ENCODE data around the gene NSD2.

The NSD2 gene

DNA sequence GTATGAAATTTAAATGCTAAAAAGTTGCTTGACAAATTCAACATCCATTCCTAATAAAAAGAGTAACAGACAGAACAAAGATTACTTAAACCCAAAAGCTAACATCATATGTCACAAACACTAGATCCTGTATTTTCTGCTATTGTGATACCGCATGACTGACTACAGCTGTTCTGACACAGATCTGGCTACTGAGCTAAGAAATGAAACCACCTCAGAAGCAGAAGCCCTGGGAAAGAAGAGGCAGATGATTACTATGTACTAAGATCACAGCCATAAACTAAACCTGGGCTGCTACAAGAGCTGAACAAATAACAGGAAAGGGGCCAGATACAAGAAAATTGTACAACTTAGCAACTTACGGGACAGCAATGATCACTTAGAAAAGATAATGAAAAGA is 24.6 kb upstream of the NSD2 start:
- TF ChIP-seq ZNF211 (tag by site-specific recombination; IDR thresholded peaks at IDR 0.05; ENCODE audit: low read depth) (no peak), ZNF677 (tag by site-specific recombination; IDR thresholded peaks at IDR 0.05) (no peak), ZBTB21 (tag by site-specific recombination; IDR thresholded peaks at IDR 0.05) (no peak), ZNF560 (tag by site-specific recombination; IDR thresholded peaks at IDR 0.05; ENCODE audit: borderline replicate concordance) (no peak), ZNF585B (tag by site-specific recombination; IDR thresholded peaks at IDR 0.05) (no peak), ZNF521 (tag by site-specific recombination; IDR thresholded peaks at IDR 0.05) (no peak), KLF1 (tag by site-specific recombination; IDR thresholded peaks at IDR 0.05) (no peak), ZNF184 (tag by site-specific recombination; IDR thresholded peaks at IDR 0.05) (no peak), ZNF341 (tag by site-specific recombination; IDR thresholded peaks at IDR 0.05; ENCODE audit: low read depth) (no peak), MEIS1 (CRISPR knock-in tag; IDR thresholded peaks at IDR 0.05; ENCODE audit: borderline replicate concordance) (no peak), GLIS1 (tag by site-specific recombination; IDR thresholded peaks at IDR 0.05) (no peak), ZNF239 (tag by site-specific recombination; IDR thresholded peaks at IDR 0.05) (no peak), KLF16 (tag by site-specific recombination; IDR thresholded peaks at IDR 0.05) (no peak), ZNF660 (tag by site-specific recombination; IDR thresholded peaks at IDR 0.05) (no peak), MZF1 (tag by site-specific recombination; IDR thresholded peaks at IDR 0.05; ENCODE audit: borderline replicate concordance) (no peak), ZBTB17 (tag by site-specific recombination; IDR thresholded peaks at IDR 0.05) (no peak)
- TF ChIP-seq, protein P1, sequence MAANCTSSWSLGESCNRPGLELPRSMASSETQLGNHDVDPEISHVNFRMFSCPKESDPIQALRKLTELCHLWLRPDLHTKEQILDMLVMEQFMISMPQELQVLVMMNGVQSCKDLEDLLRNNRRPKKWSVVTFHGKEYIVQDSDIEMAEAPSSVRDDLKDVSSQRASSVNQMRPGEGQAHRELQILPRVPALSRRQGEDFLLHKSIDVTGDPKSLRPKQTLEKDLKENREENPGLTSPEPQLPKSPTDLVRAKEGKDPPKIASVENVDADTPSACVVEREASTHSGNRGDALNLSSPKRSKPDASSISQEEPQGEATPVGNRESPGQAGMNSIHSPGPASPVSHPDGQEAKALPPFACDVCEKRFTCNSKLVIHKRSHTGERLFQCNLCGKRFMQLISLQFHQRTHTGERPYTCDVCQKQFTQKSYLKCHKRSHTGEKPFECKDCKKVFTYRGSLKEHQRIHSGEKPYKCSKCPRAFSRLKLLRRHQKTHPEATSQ (tag by site-specific recombination; IDR thresholded peaks at IDR 0.05), result no peak
- TF ChIP-seq, protein P2, sequence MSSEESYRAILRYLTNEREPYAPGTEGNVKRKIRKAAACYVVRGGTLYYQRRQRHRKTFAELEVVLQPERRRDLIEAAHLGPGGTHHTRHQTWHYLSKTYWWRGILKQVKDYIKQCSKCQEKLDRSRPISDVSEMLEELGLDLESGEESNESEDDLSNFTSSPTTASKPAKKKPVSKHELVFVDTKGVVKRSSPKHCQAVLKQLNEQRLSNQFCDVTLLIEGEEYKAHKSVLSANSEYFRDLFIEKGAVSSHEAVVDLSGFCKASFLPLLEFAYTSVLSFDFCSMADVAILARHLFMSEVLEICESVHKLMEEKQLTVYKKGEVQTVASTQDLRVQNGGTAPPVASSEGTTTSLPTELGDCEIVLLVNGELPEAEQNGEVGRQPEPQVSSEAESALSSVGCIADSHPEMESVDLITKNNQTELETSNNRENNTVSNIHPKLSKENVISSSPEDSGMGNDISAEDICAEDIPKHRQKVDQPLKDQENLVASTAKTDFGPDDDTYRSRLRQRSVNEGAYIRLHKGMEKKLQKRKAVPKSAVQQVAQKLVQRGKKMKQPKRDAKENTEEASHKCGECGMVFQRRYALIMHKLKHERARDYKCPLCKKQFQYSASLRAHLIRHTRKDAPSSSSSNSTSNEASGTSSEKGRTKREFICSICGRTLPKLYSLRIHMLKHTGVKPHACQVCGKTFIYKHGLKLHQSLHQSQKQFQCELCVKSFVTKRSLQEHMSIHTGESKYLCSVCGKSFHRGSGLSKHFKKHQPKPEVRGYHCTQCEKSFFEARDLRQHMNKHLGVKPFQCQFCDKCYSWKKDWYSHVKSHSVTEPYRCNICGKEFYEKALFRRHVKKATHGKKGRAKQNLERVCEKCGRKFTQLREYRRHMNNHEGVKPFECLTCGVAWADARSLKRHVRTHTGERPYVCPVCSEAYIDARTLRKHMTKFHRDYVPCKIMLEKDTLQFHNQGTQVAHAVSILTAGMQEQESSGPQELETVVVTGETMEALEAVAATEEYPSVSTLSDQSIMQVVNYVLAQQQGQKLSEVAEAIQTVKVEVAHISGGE (tag by site-specific recombination; conservative IDR thresholded peaks at IDR 0.05; ENCODE audit: low read depth), result no peak
- TF ChIP-seq, protein P3, sequence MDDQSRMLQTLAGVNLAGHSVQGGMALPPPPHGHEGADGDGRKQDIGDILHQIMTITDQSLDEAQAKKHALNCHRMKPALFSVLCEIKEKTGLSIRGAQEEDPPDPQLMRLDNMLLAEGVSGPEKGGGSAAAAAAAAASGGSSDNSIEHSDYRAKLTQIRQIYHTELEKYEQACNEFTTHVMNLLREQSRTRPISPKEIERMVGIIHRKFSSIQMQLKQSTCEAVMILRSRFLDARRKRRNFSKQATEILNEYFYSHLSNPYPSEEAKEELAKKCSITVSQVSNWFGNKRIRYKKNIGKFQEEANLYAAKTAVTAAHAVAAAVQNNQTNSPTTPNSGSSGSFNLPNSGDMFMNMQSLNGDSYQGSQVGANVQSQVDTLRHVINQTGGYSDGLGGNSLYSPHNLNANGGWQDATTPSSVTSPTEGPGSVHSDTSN (CRISPR knock-in tag; IDR thresholded peaks at IDR 0.05), result no peak
- TF ChIP-seq, protein P4, sequence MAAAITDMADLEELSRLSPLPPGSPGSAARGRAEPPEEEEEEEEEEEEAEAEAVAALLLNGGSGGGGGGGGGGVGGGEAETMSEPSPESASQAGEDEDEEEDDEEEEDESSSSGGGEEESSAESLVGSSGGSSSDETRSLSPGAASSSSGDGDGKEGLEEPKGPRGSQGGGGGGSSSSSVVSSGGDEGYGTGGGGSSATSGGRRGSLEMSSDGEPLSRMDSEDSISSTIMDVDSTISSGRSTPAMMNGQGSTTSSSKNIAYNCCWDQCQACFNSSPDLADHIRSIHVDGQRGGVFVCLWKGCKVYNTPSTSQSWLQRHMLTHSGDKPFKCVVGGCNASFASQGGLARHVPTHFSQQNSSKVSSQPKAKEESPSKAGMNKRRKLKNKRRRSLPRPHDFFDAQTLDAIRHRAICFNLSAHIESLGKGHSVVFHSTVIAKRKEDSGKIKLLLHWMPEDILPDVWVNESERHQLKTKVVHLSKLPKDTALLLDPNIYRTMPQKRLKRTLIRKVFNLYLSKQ (tag by site-specific recombination; IDR thresholded peaks at IDR 0.05; ENCODE audit: borderline replicate concordance), result no peak
- peaks cover 11 to 63% of the 10 kb centered on the region in 2 experiments; a peak in 2 of 3 replicates for H3K36me3 ChIP-seq (ENCODE audit: control insufficient read depth in 2 of 2, insufficient read depth in 1 of 2, low read length in 2 of 2)
- no peaks in the 10 kb centered on the region for H3K9me3 ChIP-seq (ENCODE audit: control insufficient read depth, insufficient read depth, low read depth, low read length)
- H3K27ac ChIP-seq (ENCODE audit: extremely low read depth, low read depth, low read length), result no peak overlapping the region
- no peak overlapping the region for H3K4me3 ChIP-seq (ENCODE audit: low read depth, low read length)
- H3K4me1 ChIP-seq (ENCODE audit: control insufficient read depth, insufficient read depth, low read length), result no peaks in the 10 kb centered on the region; the same call in 1 of the 2 replicates
- CTCF ChIA-PET, result no interaction called here
- POLR2A ChIA-PET, result no interaction called here
